T-cell (primary cell): ENCODE results near the gene COG5. TPM values are rescaled to one million over a fixed set of nuclear protein-coding genes. Genes with fewer than 3 reads are reported as not detected.
A peak's percentile ranks its signal among the peaks of the same experiment; 100 is the strongest.

Source experiments
- ATAC-seq, 4 experiments: fragments of 200-7000 bp in 3 of 4; fragments of 150-1000 bp in 1 of 4; cut with Tn5 transposase; replicated peaks in 1 of 4; 1 replicate in 3 of 4; 2 replicates in 1 of 4; pipeline ENCODE4 v1.10.0; 2021; ENCODE audit warnings: moderate library complexity in 3 of 4, mild to moderate bottlenecking in 2 of 4, moderate number of reproducible peaks in 1 of 4
- CTCF ChIA-PET, 2 donors: fragments of 300-600 bp; sonication (Branson Sonifier 250); formaldehyde crosslinking; loops; one replicate each; lab custom pipeline; 2022; ENCODE audit warnings: antibody characterized with exemption in 2 of 2; lab: Charles Lee
- POLR2A ChIA-PET, 2 donors: fragments of 300-600 bp; sonication (Branson Sonifier 250); formaldehyde crosslinking; loops; one replicate each; lab custom pipeline; 2022; ENCODE audit warnings: antibody characterized with exemption in 2 of 2; lab: Charles Lee
- DNase-seq, 35 experiments: peaks; one replicate each; pipeline versions ENCODE4 v3.0.0 to v3.0.0-alpha.2; 2013 to 2023
- H3K27ac ChIP-seq: one replicate; pipeline ENCODE4 v1.5.1; 2013; ENCODE audit warnings: low read length
- H3K27me3 ChIP-seq, 2 experiments: replicated peaks in 1 of 2; 1 replicate in 1 of 2; 2 replicates in 1 of 2; pipeline versions ENCODE4 v1.6.1 to v1.7.0; 2013; ENCODE audit warnings: low read length in 1 of 2, mixed read lengths in 1 of 2; ENCODE audit not compliant: control insufficient read depth in 2 of 2, insufficient read depth in 2 of 2; ENCODE audit errors: extremely low read depth in 1 of 2
- H3K36me3 ChIP-seq, 2 donors: 1 replicate in 1 of 2; 2 replicates in 1 of 2; pipeline versions ENCODE4 v1.6.1 to v1.7.0; 2013; ENCODE audit warnings: low read length in 1 of 2; ENCODE audit not compliant: control insufficient read depth in 2 of 2, insufficient read depth in 1 of 2; ENCODE audit errors: extremely low read depth in 1 of 2
- H3K4me1 ChIP-seq, 2 experiments: 1 replicate in 1 of 2; 2 replicates in 1 of 2; pipeline versions ENCODE4 v1.6.1 to v1.7.0; 2013; ENCODE audit warnings: low read length in 2 of 2, mixed read lengths in 1 of 2; ENCODE audit not compliant: insufficient read depth in 2 of 2, control insufficient read depth in 1 of 2; ENCODE audit errors: extremely low read depth in 1 of 2
- H3K4me3 ChIP-seq, 2 donors: 1 replicate in 1 of 2; 2 replicates in 1 of 2; pipeline versions ENCODE4 v1.5.1 to v1.7.0; 2013; ENCODE audit warnings: mild to moderate bottlenecking in 2 of 2, low read length in 1 of 2, moderate library complexity in 1 of 2; ENCODE audit not compliant: control insufficient read depth in 1 of 2; ENCODE audit errors: extremely low read depth in 1 of 2
- H3K9me3 ChIP-seq: 2 replicates; pipeline ENCODE4 v1.7.0; 2013
- H3K27ac Mint-ChIP-seq, 2 donors: one replicate each; pipeline ENCODE4 v1.8.0; 2020 to 2021; ENCODE audit warnings: mild to moderate bottlenecking in 2 of 2, mixed read lengths in 2 of 2
- H3K27me3 Mint-ChIP-seq, 2 donors: one replicate each; pipeline ENCODE4 v1.8.0; 2021 to 2022; ENCODE audit warnings: mixed read lengths in 2 of 2
- H3K36me3 Mint-ChIP-seq: one replicate; pipeline ENCODE4 v1.8.0; 2021; ENCODE audit warnings: mixed read lengths
- H3K4me1 Mint-ChIP-seq, 3 donors: one replicate each; pipeline ENCODE4 v1.8.0; 2020 to 2022; ENCODE audit warnings: mixed read lengths in 3 of 3, mild to moderate bottlenecking in 1 of 3
- H3K4me3 Mint-ChIP-seq, 3 donors: one replicate each; pipeline ENCODE4 v1.8.0; 2020 to 2022; ENCODE audit warnings: mild to moderate bottlenecking in 3 of 3, mixed read lengths in 3 of 3, moderate library complexity in 3 of 3
- H3K9me3 Mint-ChIP-seq, 3 donors: one replicate each; pipeline ENCODE4 v1.8.0; 2020 to 2022; ENCODE audit warnings: mixed read lengths in 3 of 3
- WGBS: methylation state at CpG from one replicate; pipeline ENCODE4 v1.1.5; 2013; ENCODE audit warnings: missing lambda C conversion rate; ENCODE audit not compliant: insufficient coverage; 5-methylcytosine and 5-hydroxymethylcytosine counted together
- total RNA-seq, 35 experiments: library from RNA in 6 of 35; stranded (reverse) in 6 of 35; fragments of 120-200 nt in 1 of 35; gene quantifications; one replicate each; pipeline versions ENCODE4 v1.2.1 to v1.2.4 and lab custom pipeline; 2013 to 2026

Gene COG5
- total RNA-seq, 5 donors from 2014 or later (not counting 1 experiment from before 2014, with no cell fraction given), result 37.3 to 83.8 (median 55.4) TPM

- Histone ChIP-seq H3K27ac (no peak overlapping the region), H3K27me3 (no peaks in the 10 kb centered on the region), H3K4me3 (no peak overlapping the region), H3K9me3 (no peaks in the 10 kb centered on the region), H3K4me1 (no peaks in the 10 kb centered on the region), H3K36me3 (peaks cover 0 to 78% of the 10 kb centered on the region in 2 donors)
- Mint-ChIP-seq H3K36me3 (peaks cover 57% of the 10 kb centered on the region), H3K27me3 (no peaks in the 10 kb centered on the region), H3K27ac (peak overlapping the region; percentile 14 to 60), H3K4me1 (peaks cover 5 to 12% (median 8%) of the 10 kb centered on the region in 3 donors), H3K9me3 (no peaks in the 10 kb centered on the region), H3K4me3 (no peak overlapping the region)
- DNase-seq, result no peak
- ATAC-seq, result no peak
- ChIA-PET POLR2A (interaction anchor here (0.7 to 3.7 kb wide), 3 partner anchors 15 to 28 kb away, joined by 3 to 13 read pairs (median 3); partner anchors contain the start of gene HBP1 (in 1 of the 2)), CTCF (no interaction called here)
- WGBS, result 95% methylated on average over 2 of the region's 10 CpGs
Measured at GRCh38 chr7:107196834-107197610, 366.7 kb downstream of the COG5 start.

- H3K27ac Mint-ChIP-seq, result peak overlapping the region; percentile 2 to 5
- H3K4me1 ChIP-seq, result no peaks in the 10 kb centered on the region
- no CpG with 5 or more reads among the region's 1 CpG for whole genome bisulfite sequencing
- H3K36me3 Mint-ChIP-seq, result peaks cover 42% of the 10 kb centered on the region
- DNase-seq, result no peak
- CTCF ChIA-PET, result interaction anchor here (0.9 to 1.6 kb wide), 7 partner anchors 10 to 696 kb away, joined by 3 to 9 read pairs (median 4); partner anchors contain the start of gene HBP1 (in 1 of the 2)
- no peaks in the 10 kb centered on the region for H3K9me3 ChIP-seq
- peaks cover 5 to 14% (median 8%) of the 10 kb centered on the region in 3 donors for H3K4me1 Mint-ChIP-seq
- no peak overlapping the region for H3K4me3 ChIP-seq
- H3K27me3 Mint-ChIP-seq, result no peaks in the 10 kb centered on the region
- POLR2A ChIA-PET, result interaction anchor here (0.5 to 3.8 kb wide), 11 partner anchors 9 to 549 kb away, joined by 3 to 19 read pairs (median 3); partner anchors contain the start of gene HBP1 (in 1 of the 2)
- H3K27me3 ChIP-seq, result no peaks in the 10 kb centered on the region
- ATAC-seq, result no peak
- H3K4me3 Mint-ChIP-seq, result no peak overlapping the region
- H3K27ac ChIP-seq, result no peak overlapping the region
- peaks cover 3 to 69% of the 10 kb centered on the region in 2 donors for H3K36me3 ChIP-seq
- no peaks in the 10 kb centered on the region for H3K9me3 Mint-ChIP-seq
Measured at GRCh38 chr7:107194052-107194451, 369.7 kb downstream of the COG5 start.

- no peaks in the 10 kb centered on the region for H3K9me3 Mint-ChIP-seq
- ATAC-seq (no peak), DNase-seq (no peak)
- Histone ChIP-seq H3K36me3 (peaks cover 3 to 67% of the 10 kb centered on the region in 2 donors), H3K4me1 (no peaks in the 10 kb centered on the region), H3K27me3 (no peaks in the 10 kb centered on the region), H3K4me3 (no peak overlapping the region), H3K27ac (no peak overlapping the region), H3K9me3 (no peaks in the 10 kb centered on the region)
- ChIA-PET POLR2A (interaction anchor here (0.6 to 2.5 kb wide), 5 partner anchors 9 to 140 kb away, joined by 4 to 15 read pairs (median 8); partner anchors contain the start of gene HBP1 (in 1 of the 2)), CTCF (interaction anchor here (1.0 to 1.3 kb wide), 5 partner anchors 9 to 688 kb away, joined by 3 to 4 read pairs (median 3); no protein-coding TSS in a partner anchor)
- 100% methylated on average over 1 of the region's 2 CpGs for WGBS
- peaks cover 58% of the 10 kb centered on the region for H3K36me3 Mint-ChIP-seq
- no peaks in the 10 kb centered on the region for H3K27me3 Mint-ChIP-seq
- H3K27ac Mint-ChIP-seq, result no peak overlapping the region
- no peak overlapping the region for H3K4me3 Mint-ChIP-seq
- peaks cover 18 to 33% (median 21%) of the 10 kb centered on the region in 3 donors for H3K4me1 Mint-ChIP-seq
Measured at GRCh38 chr7:107190090-107190489, 373.6 kb downstream of the COG5 start.

GRCh38 chr7:107187774-107188173 lies 375.9 kb downstream of the COG5 start:
- H3K36me3 ChIP-seq, result peaks cover 3 to 79% of the 10 kb centered on the region in 2 donors
- no peaks in the 10 kb centered on the region for H3K4me1 ChIP-seq
- DNase-seq, result no peak
- no peak overlapping the region for H3K4me3 Mint-ChIP-seq
- H3K27me3 Mint-ChIP-seq, result no peaks in the 10 kb centered on the region
- POLR2A ChIA-PET, result interaction anchor here (0.6 to 1.0 kb wide), 3 partner anchors 8 to 19 kb away, joined by 3 to 4 read pairs (median 4); partner anchors contain the start of gene HBP1 (in 1 of the 2)
- no peak for ATAC-seq
- H3K36me3 Mint-ChIP-seq, result peaks cover 67% of the 10 kb centered on the region
- peaks cover 24 to 37% (median 29%) of the 10 kb centered on the region in 3 donors for H3K4me1 Mint-ChIP-seq
- H3K9me3 ChIP-seq, result no peaks in the 10 kb centered on the region
- CTCF ChIA-PET, result no interaction called here
- H3K9me3 Mint-ChIP-seq, result no peaks in the 10 kb centered on the region
- H3K27ac ChIP-seq, result no peak overlapping the region
- no peak overlapping the region for H3K4me3 ChIP-seq
- no peaks in the 10 kb centered on the region for H3K27me3 ChIP-seq
- 83% methylated on average over 1 of the region's 2 CpGs for WGBS
- H3K27ac Mint-ChIP-seq, result peak overlapping the region in 1 of 2 donors; percentile 29

- WGBS, result no CpG with 5 or more reads among the region's 4 CpGs
- DNase-seq (no peak), ATAC-seq (no peak)
- peaks cover 67% of the 10 kb centered on the region for H3K36me3 Mint-ChIP-seq
- Histone ChIP-seq H3K4me3 (no peak overlapping the region), H3K27me3 (no peaks in the 10 kb centered on the region), H3K9me3 (no peaks in the 10 kb centered on the region), H3K27ac (no peak overlapping the region), H3K36me3 (peaks cover 3 to 81% of the 10 kb centered on the region in 2 donors), H3K4me1 (no peaks in the 10 kb centered on the region)
- ChIA-PET POLR2A (interaction anchor here (0.7 to 1.2 kb wide), 4 partner anchors 13 to 26 kb away, joined by 3 to 13 read pairs (median 7); partner anchors contain the start of gene HBP1 (in 2 of the 2)), CTCF (interaction anchor here (0.6 kb wide), 2 partner anchors 38 to 477 kb away, joined by 3 read pairs; no protein-coding TSS in a partner anchor)
- H3K4me3 Mint-ChIP-seq, result no peak overlapping the region
- no peak overlapping the region for H3K27ac Mint-ChIP-seq
- H3K27me3 Mint-ChIP-seq, result no peaks in the 10 kb centered on the region
- no peaks in the 10 kb centered on the region for H3K9me3 Mint-ChIP-seq
- peaks cover 24 to 37% (median 29%) of the 10 kb centered on the region in 3 donors for H3K4me1 Mint-ChIP-seq
Measured at GRCh38 chr7:107186240-107186639, 377.5 kb downstream of the COG5 start.

- Histone ChIP-seq H3K27me3 (no peaks in the 10 kb centered on the region), H3K27ac (no peak overlapping the region), H3K9me3 (no peaks in the 10 kb centered on the region), H3K36me3 (peaks cover 3 to 82% of the 10 kb centered on the region in 2 donors), H3K4me1 (no peaks in the 10 kb centered on the region), H3K4me3 (no peak overlapping the region)
- Mint-ChIP-seq H3K4me3 (no peak overlapping the region), H3K27me3 (no peaks in the 10 kb centered on the region), H3K27ac (no peak overlapping the region), H3K36me3 (peaks cover 72% of the 10 kb centered on the region), H3K9me3 (no peaks in the 10 kb centered on the region), H3K4me1 (peaks cover 29 to 42% (median 34%) of the 10 kb centered on the region in 3 donors)
- ChIA-PET POLR2A (interaction anchor here (0.6 to 1.4 kb wide), 7 partner anchors 8 to 1384 kb away, joined by 3 to 13 read pairs (median 4); partner anchors contain the start of gene HBP1 (in 2 of the 2)), CTCF (interaction anchor here in 1 of 2 donors (0.6 kb wide), 1 partner anchor 38 kb away, joined by 3 read pairs; no protein-coding TSS in a partner anchor)
- ATAC-seq (no peak), DNase-seq (no peak)
- WGBS, result no CpG with 5 or more reads among the region's 4 CpGs
Measured at GRCh38 chr7:107185716-107186115, 378.0 kb downstream of the COG5 start.
